ENCODE results near the gene TRIP12. TPM values are rescaled to one million over a fixed set of nuclear protein-coding genes. Genes with fewer than 3 reads are reported as not detected.

TRIP12 gene
- total and polyA plus RNA-seq, 2 of the 8 experiments (the other 6 are each of a cell fraction or from before 2014, with no cell fraction given), result 23.1 to 174 TPM

DNA sequence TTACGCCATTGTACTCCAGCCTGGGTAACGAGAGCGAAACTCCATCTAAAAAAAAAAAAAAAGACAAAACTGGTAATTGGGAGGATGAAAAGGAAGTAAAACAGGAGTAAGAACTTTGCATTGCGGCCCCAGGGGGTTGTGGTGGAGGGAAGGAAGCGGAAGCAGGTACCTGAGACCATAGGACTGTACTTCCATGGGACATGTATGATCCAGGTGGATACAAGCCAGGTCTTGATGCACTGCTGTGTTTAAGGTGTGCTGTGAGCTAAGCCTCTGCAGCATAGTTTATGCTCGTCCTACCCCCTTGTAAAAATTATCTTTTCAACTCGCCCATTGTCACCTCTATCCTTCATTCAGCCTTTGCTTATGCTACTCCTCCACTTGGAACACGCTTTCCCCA, 24.2 kb upstream of the TRIP12 start:
- POLR2A ChIA-PET (ENCODE audit: partially characterized antibody), result no interaction called here
- H2AFZ ChIP-seq (ENCODE audit: low read length), result no peak overlapping the region
- CTCF ChIA-PET (ENCODE audit: partially characterized antibody), result interaction anchor here (1.1 kb wide), 1 partner anchor 121 kb away, joined by 3 read pairs; no protein-coding TSS in a partner anchor
- H2AK5ac ChIP-seq (ENCODE audit: low read depth, low read length), result no peak overlapping the region
- H3K56ac ChIP-seq (replicated peaks; ENCODE audit: insufficient read length, low read depth, low read length), result no peak overlapping the region
- no peak overlapping the region for H2BK120ac ChIP-seq (replicated peaks; ENCODE audit: low read depth, low read length)
- DNase-seq (ENCODE audit: low read depth in 1 of 2, low spot score in 2 of 2) (no peak), FAIRE-seq (no peak)
- H3K4ac ChIP-seq (replicated peaks; ENCODE audit: insufficient read length, low read depth, low read length), result no peak overlapping the region
- H3K27me3 ChIP-seq (replicated peaks in 1 of 4; ENCODE audit: control insufficient read depth in 3 of 4, extremely low read depth in 1 of 4, insufficient read depth in 3 of 4, low read length in 3 of 4), result no peaks in the 10 kb centered on the region; a peak in 1 of 7 replicates
- H3K4me1 ChIP-seq (replicated peaks in 1 of 4; ENCODE audit: control insufficient read depth in 3 of 4, insufficient read depth in 4 of 4, low read length in 3 of 4), result no peaks in the 10 kb centered on the region
- no peak overlapping the region for H3K14ac ChIP-seq (ENCODE audit: insufficient read length)
- H3K79me2 ChIP-seq (ENCODE audit: control insufficient read depth in 1 of 2, insufficient read depth in 2 of 2, low read length in 2 of 2), result no peaks in the 10 kb centered on the region
- no peak overlapping the region for H3K4me2 ChIP-seq (ENCODE audit: insufficient read depth in 1 of 2, low read depth in 2 of 2, low read length in 2 of 2)
- H2BK12ac ChIP-seq (ENCODE audit: low read depth, low read length), result no peak overlapping the region
- no peaks in the 10 kb centered on the region; the same call in 1 of the 2 replicates for H3K79me1 ChIP-seq (ENCODE audit: low read depth, low read length)
- H3K27ac ChIP-seq (ENCODE audit: low read depth, low read length), result no peak overlapping the region
- no peaks in the 10 kb centered on the region for H3K23me2 ChIP-seq (ENCODE audit: low read depth, low read length)
- H2BK5ac ChIP-seq (ENCODE audit: low read depth, low read length), result no peak overlapping the region; the same call in 1 of the 2 replicates
- H3K36me3 ChIP-seq (ENCODE audit: control insufficient read depth in 2 of 4, insufficient read depth in 4 of 4, low read length in 3 of 4), result no peaks in the 10 kb centered on the region
- no peak overlapping the region for H2BK15ac ChIP-seq (ENCODE audit: low read length)
- H4K5ac ChIP-seq (ENCODE audit: insufficient read length, low read depth, low read length), result no peak overlapping the region
- H3K9ac ChIP-seq (replicated peaks in 1 of 4; ENCODE audit: extremely low read depth in 1 of 4, low read depth in 3 of 4, low read length in 3 of 4), result no peak overlapping the region
- H4K20me1 ChIP-seq (replicated peaks in 1 of 2; ENCODE audit: control insufficient read depth in 1 of 2, insufficient read depth in 2 of 2, low read length in 2 of 2), result no peaks in the 10 kb centered on the region
- no peak overlapping the region for H3K4me3 ChIP-seq (ENCODE audit: extremely low read depth in 1 of 4, insufficient read depth in 2 of 4, low read depth in 3 of 4, low read length in 4 of 4)
- WGBS, 2 experiments (ENCODE audit: extremely low coverage in 1 of 2, insufficient coverage in 1 of 2, insufficient read length in 1 of 2, insufficient replicate concordance in 2 of 2, low coverage in 1 of 2, low lambda C conversion rate in 2 of 2, missing lambda C conversion rate in 1 of 2), result 90% methylated on average over 7 of the region's 8 CpGs; no CpG with 5 or more reads in 1 of the 2 experiments
- no peak overlapping the region for H4K8ac ChIP-seq (ENCODE audit: extremely low read depth, insufficient read depth, low read length)
- H3K18ac ChIP-seq (ENCODE audit: extremely low read depth, low read length), result peak overlapping the region; percentile 56; the same call in 1 of the 2 replicates
- no peak overlapping the region for H4K91ac ChIP-seq (replicated peaks; ENCODE audit: insufficient read length, low read length)
- no peaks in the 10 kb centered on the region for H3K9me3 ChIP-seq (ENCODE audit: insufficient read depth in 2 of 2, low read depth in 1 of 2, low read length in 1 of 2)
- 0 out of 2 replicates have a peak overlapping the region, but pooled peaks have one; percentile 41 for H2BK20ac ChIP-seq (ENCODE audit: low read length)
- H3K23ac ChIP-seq (ENCODE audit: insufficient read length), result no peak overlapping the region
- TF ChIP-seq NRF1 (IDR thresholded peaks at IDR 0.05; ENCODE audit: low read depth, low read length), result no peak
- TF ChIP-seq, protein P1, sequence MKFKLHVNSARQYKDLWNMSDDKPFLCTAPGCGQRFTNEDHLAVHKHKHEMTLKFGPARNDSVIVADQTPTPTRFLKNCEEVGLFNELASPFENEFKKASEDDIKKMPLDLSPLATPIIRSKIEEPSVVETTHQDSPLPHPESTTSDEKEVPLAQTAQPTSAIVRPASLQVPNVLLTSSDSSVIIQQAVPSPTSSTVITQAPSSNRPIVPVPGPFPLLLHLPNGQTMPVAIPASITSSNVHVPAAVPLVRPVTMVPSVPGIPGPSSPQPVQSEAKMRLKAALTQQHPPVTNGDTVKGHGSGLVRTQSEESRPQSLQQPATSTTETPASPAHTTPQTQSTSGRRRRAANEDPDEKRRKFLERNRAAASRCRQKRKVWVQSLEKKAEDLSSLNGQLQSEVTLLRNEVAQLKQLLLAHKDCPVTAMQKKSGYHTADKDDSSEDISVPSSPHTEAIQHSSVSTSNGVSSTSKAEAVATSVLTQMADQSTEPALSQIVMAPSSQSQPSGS (IDR thresholded peaks at IDR 0.05; ENCODE audit: low read length), result no peak
- TF ChIP-seq SP4 (IDR thresholded peaks at IDR 0.05; ENCODE audit: low read length), result no peak
- no peak for TF ChIP-seq BACH1 (IDR thresholded peaks at IDR 0.05; ENCODE audit: low read length)
- TF ChIP-seq, protein P2, sequence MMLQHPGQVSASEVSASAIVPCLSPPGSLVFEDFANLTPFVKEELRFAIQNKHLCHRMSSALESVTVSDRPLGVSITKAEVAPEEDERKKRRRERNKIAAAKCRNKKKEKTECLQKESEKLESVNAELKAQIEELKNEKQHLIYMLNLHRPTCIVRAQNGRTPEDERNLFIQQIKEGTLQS (IDR thresholded peaks at IDR 0.05; ENCODE audit: insufficient read depth, low read depth, low read length), result no peak
- TF ChIP-seq RNF2 (IDR thresholded peaks at IDR 0.05; ENCODE audit: borderline replicate concordance, low read depth, low read length, missing control alignments, poor library complexity, severe bottlenecking), result no peak
- TF ChIP-seq CREB1 (IDR thresholded peaks at IDR 0.05), result no peak
- no peak for TF ChIP-seq JUN (IDR thresholded peaks at IDR 0.05; ENCODE audit: low read depth, low read length)
- no peak for TF ChIP-seq BRCA1 (IDR thresholded peaks at IDR 0.05; ENCODE audit: low read depth, low read length)
- no peak for TF ChIP-seq CBX5 (IDR thresholded peaks at IDR 0.05; ENCODE audit: low read depth, low read length)
- no peak for TF ChIP-seq GABPA (IDR thresholded peaks at IDR 0.05; ENCODE audit: borderline replicate concordance, insufficient read depth, low read length)
- no peak for TF ChIP-seq CHD1 (IDR thresholded peaks at IDR 0.05; ENCODE audit: low read depth, low read length)
